ENCODE data around the gene FNTB. TPM values are rescaled to one million over a fixed set of nuclear protein-coding genes. Genes with fewer than 3 reads are reported as not detected.

Gene FNTB
- total RNA-seq, 1 experiment from 2014 or later: 26.7 TPM

- Histone ChIP-seq H3K4me3 (replicated peaks in 1 of 2; ENCODE audit: low read depth in 1 of 2, low read length in 2 of 2) (no peak overlapping the region), H3K4me2 (ENCODE audit: low read length) (no peak overlapping the region), H3K4me1 (ENCODE audit: control insufficient read depth in 1 of 2, insufficient read depth in 2 of 2, low read length in 2 of 2) (peaks cover 2 to 12% of the 10 kb centered on the region in 2 experiments; a peak in 2 of 4 replicates), H3K79me2 (ENCODE audit: insufficient read depth, low read length) (peaks cover 25% of the 10 kb centered on the region), H3K27ac (ENCODE audit: low read depth, low read length) (no peak overlapping the region), H3K9me2 (ENCODE audit: insufficient read depth) (no peaks in the 10 kb centered on the region), H3K36me3 (ENCODE audit: control insufficient read depth in 1 of 2, insufficient read depth in 2 of 2, low read length in 2 of 2) (no peaks in the 10 kb centered on the region), H3K27me3 (ENCODE audit: insufficient read depth, low read length) (no peaks in the 10 kb centered on the region), H3K9me3 (ENCODE audit: control insufficient read depth in 1 of 2, insufficient read depth in 1 of 2, low read depth in 1 of 2, low read length in 2 of 2) (no peaks in the 10 kb centered on the region), H4K20me1 (ENCODE audit: insufficient read depth) (no peaks in the 10 kb centered on the region), H3K9ac (ENCODE audit: low read length) (no peak overlapping the region), H2AFZ (ENCODE audit: low read depth, low read length, poor library complexity, severe bottlenecking) (no peak overlapping the region)
- intact Hi-C loops (cut with micrococcal nuclease): no loop called here
- ChIA-PET POLR2A (no interaction called here), RAD21 (ENCODE audit: low non-redundant PET in 1 of 2, low total read pairs in 2 of 2, uncharacterized antibody in 2 of 2, unreplicated experiment in 2 of 2) (no interaction called here), CTCF (no interaction called here)
- no TSS peak for BruUV-seq (replicated peaks)
- TF ChIP-seq YY1 (IDR thresholded peaks at IDR 0.05; ENCODE audit: extremely low read depth, insufficient replicate concordance, low read depth, low read length) (no peak), TCF7L2 (IDR thresholded peaks at IDR 0.05; ENCODE audit: borderline replicate concordance, extremely low read depth, insufficient read depth, insufficient read length) (no peak), EZH2 (IDR thresholded peaks at IDR 0.05) (no peak), EGR1 (IDR thresholded peaks at IDR 0.05; ENCODE audit: low read depth) (no peak), EZH2phosphoT487 (IDR thresholded peaks at IDR 0.05; ENCODE audit: borderline replicate concordance) (no peak), SP1 (IDR thresholded peaks at IDR 0.05; ENCODE audit: low read depth) (no peak), CBX3 (IDR thresholded peaks at IDR 0.05; ENCODE audit: low read depth) (no peak), ZFX (IDR thresholded peaks at IDR 0.05) (no peak)
- ATAC-seq (no peak), DNase-seq (ENCODE audit: low read depth, low spot score) (no peak)
These were observed 16.7 kb downstream of the FNTB start for GRCh38 chr14:65003394-65003793.

DNA sequence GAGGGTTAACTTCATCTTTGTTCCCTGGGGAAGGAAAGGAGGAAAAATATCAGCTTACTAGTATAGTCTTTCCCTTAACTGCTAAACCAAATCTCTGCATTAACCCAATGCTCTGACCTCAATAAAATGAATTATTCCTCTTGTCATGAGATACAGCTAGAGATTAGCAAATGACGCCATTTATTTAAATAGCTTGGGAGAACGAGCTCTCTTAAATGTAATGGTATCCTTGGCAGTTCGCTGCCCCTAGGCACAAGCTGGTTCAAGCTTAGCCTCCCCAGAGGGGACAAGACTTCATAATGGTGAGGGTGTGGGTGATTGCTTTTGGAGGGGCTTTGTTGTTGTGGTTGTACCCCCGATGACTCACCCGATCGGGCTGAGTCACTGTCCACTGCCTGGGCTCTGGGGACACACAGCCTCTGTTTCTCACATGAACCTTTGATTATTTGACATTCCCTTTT, 19.6 kb downstream of the FNTB start:
- ATAC-seq: no peak
- H3K27ac ChIP-seq (ENCODE audit: low read depth, low read length): no peak overlapping the region
- no peak for DNase-seq (ENCODE audit: low read depth, low spot score)
- no peak overlapping the region for H3K4me3 ChIP-seq (replicated peaks in 1 of 2; ENCODE audit: low read depth in 1 of 2, low read length in 2 of 2)
- no peaks in the 10 kb centered on the region for H3K9me2 ChIP-seq (ENCODE audit: insufficient read depth)
- peaks cover 0 to 7% of the 10 kb centered on the region in 2 experiments; a peak in 1 of 4 replicates for H3K4me1 ChIP-seq (ENCODE audit: control insufficient read depth in 1 of 2, insufficient read depth in 2 of 2, low read length in 2 of 2)
- intact Hi-C loops (cut with micrococcal nuclease): no loop called here
- peaks cover 4% of the 10 kb centered on the region; the same call in 1 of the 2 replicates for H3K79me2 ChIP-seq (ENCODE audit: insufficient read depth, low read length)
- peak overlapping the region; percentile 3; the same call in 1 of the 2 replicates for H3K4me2 ChIP-seq (ENCODE audit: low read length)
- BruUV-seq (replicated peaks): no TSS peak
- CTCF ChIA-PET: interaction anchor here (1.1 kb wide), 1 partner anchor 14 kb away, joined by 6 read pairs; no protein-coding TSS in a partner anchor
- POLR2A ChIA-PET: no interaction called here
- no peak overlapping the region for H2AFZ ChIP-seq (ENCODE audit: low read depth, low read length, poor library complexity, severe bottlenecking)
- RAD21 ChIA-PET (ENCODE audit: low non-redundant PET in 1 of 2, low total read pairs in 2 of 2, uncharacterized antibody in 2 of 2, unreplicated experiment in 2 of 2): no interaction called here
- no peaks in the 10 kb centered on the region for H3K36me3 ChIP-seq (ENCODE audit: control insufficient read depth in 1 of 2, insufficient read depth in 2 of 2, low read length in 2 of 2)
- no peak overlapping the region for H3K9ac ChIP-seq (ENCODE audit: low read length)
- no peaks in the 10 kb centered on the region for H3K27me3 ChIP-seq (ENCODE audit: insufficient read depth, low read length)
- no peaks in the 10 kb centered on the region for H4K20me1 ChIP-seq (ENCODE audit: insufficient read depth)
- no peaks in the 10 kb centered on the region for H3K9me3 ChIP-seq (ENCODE audit: control insufficient read depth in 1 of 2, insufficient read depth in 1 of 2, low read depth in 1 of 2, low read length in 2 of 2)
- no peak for TF ChIP-seq ELF1 (IDR thresholded peaks at IDR 0.05; ENCODE audit: borderline replicate concordance, low read depth)
- TF ChIP-seq POLR2AphosphoS5 (IDR thresholded peaks at IDR 0.05; ENCODE audit: low read depth, low read length): no peak
- TF ChIP-seq EGR1 (IDR thresholded peaks at IDR 0.05; ENCODE audit: low read depth): no peak
- TF ChIP-seq, protein P1, sequence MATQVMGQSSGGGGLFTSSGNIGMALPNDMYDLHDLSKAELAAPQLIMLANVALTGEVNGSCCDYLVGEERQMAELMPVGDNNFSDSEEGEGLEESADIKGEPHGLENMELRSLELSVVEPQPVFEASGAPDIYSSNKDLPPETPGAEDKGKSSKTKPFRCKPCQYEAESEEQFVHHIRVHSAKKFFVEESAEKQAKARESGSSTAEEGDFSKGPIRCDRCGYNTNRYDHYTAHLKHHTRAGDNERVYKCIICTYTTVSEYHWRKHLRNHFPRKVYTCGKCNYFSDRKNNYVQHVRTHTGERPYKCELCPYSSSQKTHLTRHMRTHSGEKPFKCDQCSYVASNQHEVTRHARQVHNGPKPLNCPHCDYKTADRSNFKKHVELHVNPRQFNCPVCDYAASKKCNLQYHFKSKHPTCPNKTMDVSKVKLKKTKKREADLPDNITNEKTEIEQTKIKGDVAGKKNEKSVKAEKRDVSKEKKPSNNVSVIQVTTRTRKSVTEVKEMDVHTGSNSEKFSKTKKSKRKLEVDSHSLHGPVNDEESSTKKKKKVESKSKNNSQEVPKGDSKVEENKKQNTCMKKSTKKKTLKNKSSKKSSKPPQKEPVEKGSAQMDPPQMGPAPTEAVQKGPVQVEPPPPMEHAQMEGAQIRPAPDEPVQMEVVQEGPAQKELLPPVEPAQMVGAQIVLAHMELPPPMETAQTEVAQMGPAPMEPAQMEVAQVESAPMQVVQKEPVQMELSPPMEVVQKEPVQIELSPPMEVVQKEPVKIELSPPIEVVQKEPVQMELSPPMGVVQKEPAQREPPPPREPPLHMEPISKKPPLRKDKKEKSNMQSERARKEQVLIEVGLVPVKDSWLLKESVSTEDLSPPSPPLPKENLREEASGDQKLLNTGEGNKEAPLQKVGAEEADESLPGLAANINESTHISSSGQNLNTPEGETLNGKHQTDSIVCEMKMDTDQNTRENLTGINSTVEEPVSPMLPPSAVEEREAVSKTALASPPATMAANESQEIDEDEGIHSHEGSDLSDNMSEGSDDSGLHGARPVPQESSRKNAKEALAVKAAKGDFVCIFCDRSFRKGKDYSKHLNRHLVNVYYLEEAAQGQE (IDR thresholded peaks at IDR 0.05; ENCODE audit: low read depth): no peak
- TF ChIP-seq YY1 (IDR thresholded peaks at IDR 0.05; ENCODE audit: extremely low read depth, insufficient replicate concordance, low read depth, low read length): no peak
- TF ChIP-seq SP1 (IDR thresholded peaks at IDR 0.05; ENCODE audit: low read depth): no peak
- no peak for TF ChIP-seq ZBTB33 (IDR thresholded peaks at IDR 0.05; ENCODE audit: extremely low read depth, insufficient replicate concordance, low read length)
- TF ChIP-seq ZNF274 (IDR thresholded peaks at IDR 0.05; ENCODE audit: low read depth, low read length): no peak
- TF ChIP-seq EZH2phosphoT487 (IDR thresholded peaks at IDR 0.05; ENCODE audit: borderline replicate concordance): no peak
- TF ChIP-seq JUND (IDR thresholded peaks at IDR 0.05): no peak
- no peak for TF ChIP-seq CEBPB (IDR thresholded peaks at IDR 0.05; ENCODE audit: low read depth)
- TF ChIP-seq SIN3A (IDR thresholded peaks at IDR 0.05; ENCODE audit: low read depth): no peak
